Sigmoid colon (tissue), 4 donors: ENCODE data around the gene DDX20.

ENCODE experiments used
- CTCF ChIP-seq, 4 experiments: fragments of 450-650 bp in 3 of 4; fragments of 200-600 bp in 1 of 4; IDR thresholded peaks; one replicate each; pipeline ENCODE4 v1.5.1; 2016 to 2019; ENCODE audit warnings: antibody characterized with exemption in 4 of 4, mild to moderate bottlenecking in 3 of 4, moderate library complexity in 2 of 4
- EP300 ChIP-seq, 4 donors: sonication (generic); formaldehyde crosslinking; IDR thresholded peaks; one replicate each; pipeline ENCODE4 v1.6.1; 2017; ENCODE audit warnings: antibody characterized with exemption in 4 of 4

GRCh38 chr1:111776861-111777260 lies 21.2 kb downstream of the DDX20 start:
- TF ChIP-seq CTCF (IDR thresholded peaks at IDR 0.05) (no peak), EP300 (IDR thresholded peaks at IDR 0.05) (no peak)
